ENCODE measurements around the gene TRMU. TPM values are rescaled to one million over a fixed set of nuclear protein-coding genes. Genes with fewer than 3 reads are reported as not detected.

The TRMU gene
- total RNA-seq, 4 donors from 2014 or later: 9.1 to 14.4 (median 13.0) TPM

GRCh38 chr22:46350121-46350520 is 14.6 kb downstream of the TRMU start:
- Histone ChIP-seq H3K27me3 (no peaks in the 10 kb centered on the region), H3K4me1 (peaks cover 5% of the 10 kb centered on the region in 2 donors), H3K9me3 (no peaks in the 10 kb centered on the region), H3K27ac (no peak overlapping the region), H3K4me3 (no peak overlapping the region), H3K36me3 (peaks cover 3 to 95% of the 10 kb centered on the region in 2 donors)
- ATAC-seq (no peak), DNase-seq (no peak)
- no peak for TF ChIP-seq POLR2A (IDR thresholded peaks at IDR 0.05)
- no peak for TF ChIP-seq CTCF (IDR thresholded peaks at IDR 0.05 in 4 of 5, conservative IDR thresholded peaks at IDR 0.05 in 1 of 5)
- in situ Hi-C loops (cut with MboI; ENCODE audit: low sequenced_read_pairs in 4 of 4): loop anchor here in 1 of 4 donors (25.0 kb wide), 1 partner anchor 187 kb away; the partner anchor contains the start of gene CELSR1
- intact Hi-C loops (cut with DNase I; ENCODE audit: low total_unique reads): no loop called here

- H3K9me3 ChIP-seq: no peaks in the 10 kb centered on the region
- peaks cover 5% of the 10 kb centered on the region in 2 donors for H3K4me1 ChIP-seq
- in situ Hi-C loops (cut with MboI; ENCODE audit: low sequenced_read_pairs in 4 of 4) (loop anchor here in 1 of 4 donors (25.0 kb wide), 1 partner anchor 187 kb away; the partner anchor contains the start of gene CELSR1), intact Hi-C loops (cut with DNase I; ENCODE audit: low total_unique reads) (no loop called here)
- H3K27me3 ChIP-seq: no peaks in the 10 kb centered on the region
- H3K4me3 ChIP-seq: no peak overlapping the region
- no peak for TF ChIP-seq CTCF (IDR thresholded peaks at IDR 0.05 in 4 of 5, conservative IDR thresholded peaks at IDR 0.05 in 1 of 5)
- no peak for TF ChIP-seq POLR2A (IDR thresholded peaks at IDR 0.05)
- no peak overlapping the region for H3K27ac ChIP-seq
- ATAC-seq: no peak
- peaks cover 3 to 89% of the 10 kb centered on the region in 2 donors for H3K36me3 ChIP-seq
- DNase-seq: no peak
Measured at GRCh38 chr22:46350646-46351045, 15.1 kb downstream of the TRMU start.

GRCh38 chr22:46351131-46351735 is 15.7 kb downstream of the TRMU start:
- intact Hi-C loops (cut with DNase I; ENCODE audit: low total_unique reads): no loop called here

GRCh38 chr22:46351767-46352166 is 16.3 kb downstream of the TRMU start:
- no peaks in the 10 kb centered on the region for H3K27me3 ChIP-seq
- TF ChIP-seq CTCF (IDR thresholded peaks at IDR 0.05 in 4 of 5, conservative IDR thresholded peaks at IDR 0.05 in 1 of 5) (no peak), POLR2A (IDR thresholded peaks at IDR 0.05) (no peak)
- in situ Hi-C loops (cut with MboI; ENCODE audit: low sequenced_read_pairs in 4 of 4): loop anchor here in 1 of 4 donors (25.0 kb wide), 1 partner anchor 186 kb away; the partner anchor contains the start of gene CELSR1
- no peak overlapping the region for H3K4me3 ChIP-seq
- DNase-seq (no peak), ATAC-seq (no peak)
- H3K36me3 ChIP-seq: peaks cover 3 to 82% of the 10 kb centered on the region in 2 donors
- H3K4me1 ChIP-seq: peaks cover 5% of the 10 kb centered on the region in 2 donors
- H3K9me3 ChIP-seq: no peaks in the 10 kb centered on the region
- intact Hi-C loops (cut with DNase I; ENCODE audit: low total_unique reads): no loop called here
- no peak overlapping the region for H3K27ac ChIP-seq

More at GRCh38 chr22:46351131-46351735, 15.7 kb downstream of the TRMU start:
- no peak for TF ChIP-seq POLR2A (IDR thresholded peaks at IDR 0.05)
- TF ChIP-seq CTCF (IDR thresholded peaks at IDR 0.05 in 4 of 5, conservative IDR thresholded peaks at IDR 0.05 in 1 of 5): no peak
- H3K27ac ChIP-seq: no peak overlapping the region
- H3K27me3 ChIP-seq: no peaks in the 10 kb centered on the region
- peaks cover 5% of the 10 kb centered on the region in 2 donors for H3K4me1 ChIP-seq
- DNase-seq: no peak
- in situ Hi-C loops (cut with MboI; ENCODE audit: low sequenced_read_pairs in 4 of 4): loop anchor here in 1 of 4 donors (25.0 kb wide), 1 partner anchor 186 kb away; the partner anchor contains the start of gene CELSR1
- no peaks in the 10 kb centered on the region for H3K9me3 ChIP-seq
- H3K4me3 ChIP-seq: no peak overlapping the region
- no peak for ATAC-seq
- H3K36me3 ChIP-seq: peaks cover 3 to 83% of the 10 kb centered on the region in 2 donors

All from gastrocnemius medialis (tissue), 4 donors.